Suprapubic skin (tissue), 4 donors: ENCODE results near the gene MORC1. TPM values are rescaled to one million over a fixed set of nuclear protein-coding genes. Genes with fewer than 3 reads are reported as not detected.

Experiments used
- DNase-seq, 2 donors: peaks; one replicate each; pipeline ENCODE4 v3.0.0-alpha.2; 2019; ENCODE audit warnings: low spot score in 2 of 2
- H3K27ac ChIP-seq: fragments of 200-600 bp; sonication (generic); one replicate; pipeline ENCODE4 v1.5.1; 2019
- H3K27me3 ChIP-seq: fragments of 200-600 bp; sonication (generic); one replicate; pipeline ENCODE4 v1.5.1; 2019
- H3K36me3 ChIP-seq: fragments of 200-600 bp; sonication (generic); one replicate; pipeline ENCODE4 v1.5.1; 2019
- H3K4me1 ChIP-seq: fragments of 200-600 bp; sonication (generic); one replicate; pipeline ENCODE4 v1.5.1; 2019
- H3K4me3 ChIP-seq: fragments of 200-600 bp; sonication (generic); one replicate; pipeline ENCODE4 v1.5.1; 2019; ENCODE audit warnings: mild to moderate bottlenecking
- H3K9me3 ChIP-seq: fragments of 200-600 bp; sonication (generic); one replicate; pipeline ENCODE4 v1.5.1; 2019
- EP300 ChIP-seq: sonication (generic); formaldehyde crosslinking; IDR thresholded peaks from one replicate; pipeline ENCODE4 v1.6.1; 2017; ENCODE audit warnings: antibody characterized with exemption
- POLR2A ChIP-seq, 2 donors: fragments of 450-650 bp; IDR thresholded peaks; one replicate each; pipeline ENCODE4 v1.6.1; 2017; ENCODE audit warnings: antibody characterized with exemption in 2 of 2, mild to moderate bottlenecking in 2 of 2, moderate library complexity in 2 of 2
- POLR2AphosphoS5 ChIP-seq, 3 donors: sonication (generic); formaldehyde crosslinking; IDR thresholded peaks; one replicate each; pipeline ENCODE4 v1.6.1; 2017; ENCODE audit warnings: antibody characterized with exemption in 3 of 3
- WGBS: methylation state at CpG from one replicate; pipeline ENCODE4 v1.1.5; 2018; 5-methylcytosine and 5-hydroxymethylcytosine counted together
- total RNA-seq, 4 donors: library from RNA; depleted of rRNA; stranded (reverse); fragments of >200 nt; gene quantifications; one replicate each; pipeline ENCODE4 v1.1.0, GENCODE V29; 2016
- TF ChIP-seq, protein P1 (sequence below), 2 donors: fragments of 200-600 bp in 1 of 2; fragments of 450-650 bp in 1 of 2; sonication (generic) in 1 of 2; IDR thresholded peaks; one replicate each; pipeline ENCODE4 v1.5.1; 2016 to 2019; ENCODE audit warnings: antibody characterized with exemption in 2 of 2, mild to moderate bottlenecking in 1 of 2, moderate library complexity in 1 of 2

Gene MORC1
- total RNA-seq, 4 donors from 2014 or later: not detected

DNA sequence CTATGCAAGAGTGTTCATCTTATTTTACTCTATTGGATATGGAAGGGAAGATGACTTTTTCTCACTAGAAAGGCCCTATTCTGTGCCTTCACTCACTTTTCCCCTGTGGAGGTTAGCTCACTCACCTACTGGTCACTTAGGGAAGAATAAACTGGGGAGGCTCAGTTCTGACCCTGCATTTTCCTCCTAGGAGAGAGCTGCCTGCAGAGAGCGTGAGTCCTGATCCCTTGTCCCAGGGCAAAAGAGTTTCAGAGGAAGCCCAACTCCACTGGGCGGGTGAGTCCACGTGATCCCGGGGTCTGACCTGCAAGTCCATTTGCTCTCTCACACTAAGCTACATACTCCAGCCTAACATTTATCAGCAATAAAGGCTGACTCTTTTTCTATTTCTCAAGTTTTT lies 8.4 kb downstream of the MORC1 start:
- Histone ChIP-seq H3K27ac (no peak overlapping the region), H3K4me1 (no peaks in the 10 kb centered on the region), H3K4me3 (no peak overlapping the region), H3K27me3 (no peaks in the 10 kb centered on the region), H3K36me3 (no peaks in the 10 kb centered on the region), H3K9me3 (no peaks in the 10 kb centered on the region)
- 93% methylated on average over 4 of the region's 4 CpGs for WGBS
- TF ChIP-seq, protein P1, sequence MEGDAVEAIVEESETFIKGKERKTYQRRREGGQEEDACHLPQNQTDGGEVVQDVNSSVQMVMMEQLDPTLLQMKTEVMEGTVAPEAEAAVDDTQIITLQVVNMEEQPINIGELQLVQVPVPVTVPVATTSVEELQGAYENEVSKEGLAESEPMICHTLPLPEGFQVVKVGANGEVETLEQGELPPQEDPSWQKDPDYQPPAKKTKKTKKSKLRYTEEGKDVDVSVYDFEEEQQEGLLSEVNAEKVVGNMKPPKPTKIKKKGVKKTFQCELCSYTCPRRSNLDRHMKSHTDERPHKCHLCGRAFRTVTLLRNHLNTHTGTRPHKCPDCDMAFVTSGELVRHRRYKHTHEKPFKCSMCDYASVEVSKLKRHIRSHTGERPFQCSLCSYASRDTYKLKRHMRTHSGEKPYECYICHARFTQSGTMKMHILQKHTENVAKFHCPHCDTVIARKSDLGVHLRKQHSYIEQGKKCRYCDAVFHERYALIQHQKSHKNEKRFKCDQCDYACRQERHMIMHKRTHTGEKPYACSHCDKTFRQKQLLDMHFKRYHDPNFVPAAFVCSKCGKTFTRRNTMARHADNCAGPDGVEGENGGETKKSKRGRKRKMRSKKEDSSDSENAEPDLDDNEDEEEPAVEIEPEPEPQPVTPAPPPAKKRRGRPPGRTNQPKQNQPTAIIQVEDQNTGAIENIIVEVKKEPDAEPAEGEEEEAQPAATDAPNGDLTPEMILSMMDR (IDR thresholded peaks at IDR 0.05): no peak
- TF ChIP-seq EP300 (no peak), POLR2A (IDR thresholded peaks at IDR 0.05) (no peak), POLR2AphosphoS5 (IDR thresholded peaks at IDR 0.05) (no peak)
- DNase-seq: no peak

DNA sequence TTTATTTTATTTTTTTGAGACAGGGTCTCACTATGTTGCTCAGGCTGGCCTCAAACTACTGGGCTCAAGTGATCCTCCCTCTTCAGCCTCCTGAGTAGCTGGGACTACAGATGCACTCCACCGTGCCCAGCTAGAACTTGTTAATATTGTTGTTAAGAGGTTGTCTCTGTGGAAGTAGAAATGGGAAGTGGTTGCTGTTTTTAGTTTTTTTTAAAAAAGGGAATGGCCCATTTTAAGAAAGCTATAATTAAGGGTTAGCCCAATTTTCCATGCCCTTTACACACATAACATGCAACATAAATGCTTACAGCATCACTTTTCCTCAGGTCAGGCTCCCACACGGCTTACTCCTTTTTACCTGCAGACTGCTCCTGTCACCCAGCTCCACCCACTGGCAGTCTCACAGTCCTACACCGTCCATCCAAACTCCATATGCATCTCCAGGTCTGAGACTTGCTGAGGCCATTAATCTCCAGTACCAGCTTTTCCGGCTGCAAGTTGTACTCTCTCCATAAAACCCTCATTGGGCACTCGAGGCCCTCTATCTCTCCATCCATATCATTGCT lies 19.8 kb downstream of the MORC1 start:
- Histone ChIP-seq H3K4me3 (no peak overlapping the region), H3K27me3 (no peaks in the 10 kb centered on the region), H3K27ac (no peak overlapping the region), H3K9me3 (no peaks in the 10 kb centered on the region), H3K4me1 (no peaks in the 10 kb centered on the region), H3K36me3 (no peaks in the 10 kb centered on the region)
- no peak for TF ChIP-seq EP300
- no peak for TF ChIP-seq POLR2A (IDR thresholded peaks at IDR 0.05)
- TF ChIP-seq POLR2AphosphoS5 (IDR thresholded peaks at IDR 0.05): no peak
- TF ChIP-seq, protein P1 (IDR thresholded peaks at IDR 0.05): no peak
- DNase-seq: no peak
- 51% methylated on average over 5 of the region's 5 CpGs for WGBS

DNA sequence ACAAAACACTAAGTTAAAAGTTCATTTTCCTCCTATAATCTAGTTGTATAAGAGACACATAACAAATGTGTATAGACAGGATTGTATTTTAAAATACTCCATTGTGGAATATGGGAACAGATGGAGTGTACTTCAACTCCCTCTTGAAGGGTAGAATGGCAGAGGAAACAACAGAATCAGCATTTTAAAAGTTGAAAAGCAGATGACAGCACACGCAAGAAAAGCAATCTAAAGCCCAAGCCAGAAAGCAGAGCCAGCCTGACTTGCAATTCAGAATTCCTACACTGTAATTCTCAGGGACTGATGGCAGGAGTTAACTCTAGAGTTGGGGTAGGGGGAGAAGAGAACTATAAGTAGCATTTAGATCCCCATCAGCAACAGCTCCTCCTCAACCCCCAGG lies 22.8 kb downstream of the MORC1 start:
- Histone ChIP-seq H3K36me3 (no peaks in the 10 kb centered on the region), H3K4me1 (no peaks in the 10 kb centered on the region), H3K4me3 (no peak overlapping the region), H3K27me3 (no peaks in the 10 kb centered on the region), H3K9me3 (no peaks in the 10 kb centered on the region), H3K27ac (no peak overlapping the region)
- TF ChIP-seq POLR2AphosphoS5 (IDR thresholded peaks at IDR 0.05) (no peak), EP300 (no peak), POLR2A (IDR thresholded peaks at IDR 0.05) (no peak)
- TF ChIP-seq, protein P1 (IDR thresholded peaks at IDR 0.05): no peak
- WGBS: 69% methylated on average over 1 of the region's 1 CpG
- DNase-seq: no peak

DNA sequence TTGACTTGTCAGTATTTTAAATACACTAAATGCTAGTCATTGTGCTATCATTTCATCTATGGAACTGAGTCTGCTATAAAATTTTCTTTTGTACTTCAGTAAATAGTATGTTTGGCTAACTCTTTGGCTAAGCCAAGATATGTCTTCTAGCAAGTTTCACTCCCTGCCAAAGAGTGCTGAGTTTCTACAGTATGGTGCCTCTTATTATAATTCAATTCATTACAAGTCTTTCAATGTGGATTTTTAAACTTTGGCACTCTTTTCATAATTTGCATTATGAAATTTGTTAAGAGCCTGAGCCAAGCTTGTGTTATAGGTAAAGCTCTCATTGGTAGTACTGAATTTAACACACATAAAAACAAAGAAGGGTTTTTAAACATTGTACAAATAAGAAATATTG lies 24.4 kb downstream of the MORC1 start:
- H3K27me3 ChIP-seq: no peaks in the 10 kb centered on the region
- no peaks in the 10 kb centered on the region for H3K36me3 ChIP-seq
- no peak overlapping the region for H3K27ac ChIP-seq
- no peak overlapping the region for H3K4me3 ChIP-seq
- no peak for TF ChIP-seq POLR2AphosphoS5 (IDR thresholded peaks at IDR 0.05)
- no peak for TF ChIP-seq EP300
- no peak for TF ChIP-seq POLR2A (IDR thresholded peaks at IDR 0.05)
- TF ChIP-seq, protein P1 (IDR thresholded peaks at IDR 0.05): no peak
- no peak for DNase-seq
- H3K9me3 ChIP-seq: no peaks in the 10 kb centered on the region
- H3K4me1 ChIP-seq: no peaks in the 10 kb centered on the region

DNA sequence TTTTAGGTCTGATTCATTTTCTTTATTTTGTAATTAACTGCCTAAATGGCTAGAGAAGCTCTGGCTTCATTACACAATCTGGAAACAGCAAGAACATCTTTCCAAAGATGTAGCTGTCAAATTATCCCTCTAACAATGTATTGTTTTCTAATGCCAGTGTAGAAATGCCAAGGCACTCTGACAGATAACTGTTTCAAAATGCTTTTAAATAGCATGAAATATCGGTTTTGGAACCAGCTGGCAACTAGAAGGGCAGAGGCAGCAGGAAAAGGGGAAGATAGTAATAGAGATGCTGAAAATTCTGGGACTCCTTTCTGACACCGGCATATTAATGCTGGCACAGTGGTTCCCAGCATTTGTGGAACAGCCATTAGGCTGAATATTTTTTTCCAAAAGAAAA lies 26.1 kb downstream of the MORC1 start:
- H3K4me1 ChIP-seq: no peaks in the 10 kb centered on the region
- DNase-seq: no peak
- 35% methylated on average over 2 of the region's 2 CpGs for whole genome bisulfite sequencing
- no peak overlapping the region for H3K27ac ChIP-seq
- H3K9me3 ChIP-seq: no peaks in the 10 kb centered on the region
- H3K4me3 ChIP-seq: no peak overlapping the region
- no peaks in the 10 kb centered on the region for H3K27me3 ChIP-seq
- no peaks in the 10 kb centered on the region for H3K36me3 ChIP-seq
- TF ChIP-seq EP300 (no peak), POLR2AphosphoS5 (IDR thresholded peaks at IDR 0.05) (no peak), POLR2A (IDR thresholded peaks at IDR 0.05) (no peak)
- TF ChIP-seq, protein P1 (IDR thresholded peaks at IDR 0.05): no peak
